Coronary artery (tissue), 2 donors: ENCODE results near the gene OBSCN.
A peak's percentile ranks its signal among the peaks of the same experiment; 100 is the strongest.

Experiments used
- DNase-seq: peaks from one replicate; pipeline ENCODE4 v3.0.0-alpha.2; 2017; ENCODE audit warnings: low spot score
- H3K27ac ChIP-seq, 2 donors: fragments of 200-600 bp; sonication (generic); one replicate each; pipeline ENCODE4 v1.5.1; 2016 to 2019
- H3K4me3 ChIP-seq: fragments of 200-600 bp; sonication (generic); 2 replicates; pipeline ENCODE4 v1.5.1; 2016; ENCODE audit warnings: mild to moderate bottlenecking, moderate library complexity
- TF ChIP-seq, protein P1 (sequence below): fragments of 200-600 bp; sonication (generic); IDR thresholded peaks from one replicate; pipeline ENCODE4 v1.5.1; 2019; ENCODE audit warnings: antibody characterized with exemption

The OBSCN gene

DNA sequence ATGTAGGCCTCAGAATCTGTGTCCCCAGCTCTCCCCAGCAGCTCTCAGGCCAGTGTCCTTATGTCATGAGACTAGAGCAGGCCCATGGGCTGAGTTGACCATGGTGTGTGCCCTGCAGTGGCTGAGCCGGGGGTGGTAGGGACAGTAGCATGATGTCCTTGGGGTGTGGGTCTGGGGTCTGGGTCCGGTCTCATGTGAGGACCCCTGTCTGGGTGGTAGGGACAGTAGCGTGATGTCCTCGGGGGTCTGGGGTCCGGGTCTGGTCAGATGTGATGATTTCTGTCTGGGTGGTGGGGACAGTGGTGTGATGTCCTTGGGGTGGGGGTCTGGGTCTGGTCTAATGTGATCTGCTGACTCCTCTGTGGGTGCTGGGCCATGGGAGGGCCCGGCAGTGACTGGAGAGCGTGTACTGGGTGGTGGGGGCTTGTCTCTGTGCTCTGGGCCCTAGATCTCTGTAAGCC lies 64.5 kb downstream of the OBSCN start:
- DNase-seq: peak; percentile 55
- Histone ChIP-seq H3K4me3 (no peak overlapping the region), H3K27ac (no peak overlapping the region)

DNA sequence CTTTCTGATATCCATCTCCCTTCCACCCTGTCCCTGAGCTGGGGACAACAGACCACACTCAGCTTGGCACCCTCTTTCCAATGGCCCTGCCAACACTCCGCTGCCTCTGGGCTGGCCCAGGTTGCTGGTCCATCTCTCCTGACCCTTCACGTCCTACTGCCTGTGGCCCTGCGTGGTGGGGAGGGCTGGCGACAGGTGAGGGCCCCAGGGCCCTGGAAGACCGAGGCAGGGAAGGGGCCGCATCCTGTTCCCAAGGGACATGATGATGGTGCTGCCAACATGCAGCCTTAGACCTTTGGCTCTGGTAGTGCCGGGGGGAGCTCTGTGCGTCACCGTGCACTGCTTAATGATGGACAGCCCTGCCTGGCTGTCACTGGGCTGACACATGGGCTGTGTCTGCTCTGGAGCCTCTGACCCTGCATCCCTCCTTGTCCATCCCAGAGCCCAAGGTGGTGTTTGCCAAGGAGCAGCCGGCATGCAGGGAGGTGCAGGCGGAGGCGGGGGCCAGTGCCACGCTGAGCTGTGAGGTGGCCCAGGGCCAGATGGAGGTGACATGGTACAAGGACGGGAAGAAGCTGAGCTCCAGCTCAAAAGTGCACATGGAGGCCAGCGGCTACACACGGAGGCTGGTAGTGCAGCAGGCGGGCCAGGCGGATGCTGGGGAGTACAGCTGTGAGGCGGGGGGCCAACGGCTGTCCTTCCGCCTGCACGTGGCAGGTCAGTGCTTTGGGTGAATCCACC lies 65.2 kb downstream of the OBSCN start:
- H3K27ac ChIP-seq: no peak overlapping the region
- H3K4me3 ChIP-seq: no peak overlapping the region
- TF ChIP-seq, protein P1, sequence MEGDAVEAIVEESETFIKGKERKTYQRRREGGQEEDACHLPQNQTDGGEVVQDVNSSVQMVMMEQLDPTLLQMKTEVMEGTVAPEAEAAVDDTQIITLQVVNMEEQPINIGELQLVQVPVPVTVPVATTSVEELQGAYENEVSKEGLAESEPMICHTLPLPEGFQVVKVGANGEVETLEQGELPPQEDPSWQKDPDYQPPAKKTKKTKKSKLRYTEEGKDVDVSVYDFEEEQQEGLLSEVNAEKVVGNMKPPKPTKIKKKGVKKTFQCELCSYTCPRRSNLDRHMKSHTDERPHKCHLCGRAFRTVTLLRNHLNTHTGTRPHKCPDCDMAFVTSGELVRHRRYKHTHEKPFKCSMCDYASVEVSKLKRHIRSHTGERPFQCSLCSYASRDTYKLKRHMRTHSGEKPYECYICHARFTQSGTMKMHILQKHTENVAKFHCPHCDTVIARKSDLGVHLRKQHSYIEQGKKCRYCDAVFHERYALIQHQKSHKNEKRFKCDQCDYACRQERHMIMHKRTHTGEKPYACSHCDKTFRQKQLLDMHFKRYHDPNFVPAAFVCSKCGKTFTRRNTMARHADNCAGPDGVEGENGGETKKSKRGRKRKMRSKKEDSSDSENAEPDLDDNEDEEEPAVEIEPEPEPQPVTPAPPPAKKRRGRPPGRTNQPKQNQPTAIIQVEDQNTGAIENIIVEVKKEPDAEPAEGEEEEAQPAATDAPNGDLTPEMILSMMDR: no peak
- peak; percentile 64 for DNase-seq

More for the DNA sequence above, 64.5 kb downstream of the OBSCN start:
- TF ChIP-seq, protein P1: no peak

DNA sequence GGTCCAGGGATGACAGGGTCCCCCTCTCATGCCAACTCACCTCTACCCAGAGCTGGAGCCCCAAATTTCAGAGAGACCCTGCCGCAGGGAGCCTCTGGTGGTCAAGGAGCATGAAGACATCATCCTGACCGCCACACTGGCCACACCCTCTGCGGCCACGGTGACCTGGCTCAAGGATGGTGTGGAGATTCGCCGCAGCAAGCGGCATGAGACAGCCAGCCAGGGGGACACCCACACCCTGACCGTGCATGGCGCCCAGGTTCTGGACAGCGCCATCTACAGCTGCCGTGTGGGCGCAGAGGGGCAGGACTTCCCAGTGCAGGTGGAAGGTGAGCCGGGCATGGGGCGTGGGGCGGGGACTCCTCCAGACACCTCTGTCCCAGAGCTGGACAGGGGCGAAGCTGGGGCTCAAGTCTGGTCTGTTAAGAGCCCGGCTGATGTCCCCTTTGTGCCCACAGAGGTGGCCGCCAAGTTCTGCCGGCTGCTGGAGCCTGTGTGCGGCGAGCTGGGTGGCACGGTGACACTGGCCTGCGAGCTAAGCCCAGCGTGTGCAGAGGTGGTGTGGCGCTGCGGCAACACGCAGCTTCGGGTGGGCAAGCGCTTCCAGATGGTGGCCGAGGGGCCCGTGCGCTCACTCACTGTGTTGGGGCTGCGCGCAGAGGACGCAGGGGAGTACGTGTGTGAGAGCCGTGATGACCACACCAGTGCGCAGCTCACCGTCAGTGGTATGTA lies 66.0 kb downstream of the OBSCN start:
- H3K27ac ChIP-seq: no peak overlapping the region
- peak; percentile 68 for DNase-seq
- TF ChIP-seq, protein P1: no peak
- no peak overlapping the region for H3K4me3 ChIP-seq

DNA sequence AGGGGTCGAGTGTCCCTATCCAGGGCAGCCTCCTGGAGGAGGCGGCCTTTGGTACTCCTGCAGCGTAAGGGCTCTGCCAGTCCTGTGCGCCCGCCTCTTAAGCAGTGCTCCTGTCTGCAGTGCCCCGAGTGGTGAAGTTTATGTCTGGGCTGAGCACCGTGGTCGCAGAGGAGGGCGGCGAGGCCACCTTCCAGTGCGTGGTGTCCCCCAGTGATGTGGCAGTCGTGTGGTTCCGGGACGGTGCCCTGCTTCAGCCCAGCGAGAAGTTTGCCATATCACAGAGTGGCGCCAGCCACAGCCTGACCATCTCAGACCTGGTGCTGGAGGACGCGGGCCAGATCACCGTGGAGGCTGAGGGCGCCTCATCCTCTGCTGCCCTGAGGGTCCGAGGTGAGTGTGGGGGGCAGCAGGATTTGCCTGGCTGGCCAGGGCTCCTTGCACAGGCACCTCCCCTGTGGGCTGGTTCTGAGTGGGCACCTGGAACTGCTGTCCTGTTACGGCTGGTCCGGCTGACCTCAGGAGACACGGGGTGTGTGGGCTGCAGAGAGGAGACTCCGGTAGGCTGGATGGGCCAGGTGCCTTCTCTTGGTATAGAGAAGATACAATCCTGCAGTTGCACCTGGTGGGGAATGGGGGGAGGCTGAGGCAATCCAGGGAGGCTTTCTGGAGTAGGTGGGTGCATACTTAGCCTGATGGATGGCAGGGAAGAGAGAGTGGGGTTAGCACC lies 66.8 kb downstream of the OBSCN start:
- Histone ChIP-seq H3K27ac (no peak overlapping the region), H3K4me3 (peak overlapping the region; percentile 91)
- TF ChIP-seq, protein P1: no peak
- DNase-seq: peak; percentile 55

DNA sequence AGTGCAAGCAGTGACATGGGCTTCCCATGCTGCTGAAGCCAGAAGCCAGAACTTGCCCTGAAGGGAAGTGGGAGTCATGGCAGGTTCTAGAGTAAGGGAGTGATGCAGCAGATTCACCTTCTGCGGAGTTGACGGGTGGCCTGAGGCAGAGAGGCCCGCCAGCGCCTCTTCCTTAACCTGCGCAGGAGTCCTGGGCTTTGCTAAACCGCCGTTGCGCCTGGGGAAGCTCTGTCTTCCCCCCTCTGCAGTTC lies 67.3 kb downstream of the OBSCN start:
- TF ChIP-seq, protein P1: no peak
- H3K4me3 ChIP-seq: peak overlapping the region; percentile 91
- no peak for DNase-seq
- H3K27ac ChIP-seq: peak overlapping the region in 1 of 2 donors; percentile 77

DNA sequence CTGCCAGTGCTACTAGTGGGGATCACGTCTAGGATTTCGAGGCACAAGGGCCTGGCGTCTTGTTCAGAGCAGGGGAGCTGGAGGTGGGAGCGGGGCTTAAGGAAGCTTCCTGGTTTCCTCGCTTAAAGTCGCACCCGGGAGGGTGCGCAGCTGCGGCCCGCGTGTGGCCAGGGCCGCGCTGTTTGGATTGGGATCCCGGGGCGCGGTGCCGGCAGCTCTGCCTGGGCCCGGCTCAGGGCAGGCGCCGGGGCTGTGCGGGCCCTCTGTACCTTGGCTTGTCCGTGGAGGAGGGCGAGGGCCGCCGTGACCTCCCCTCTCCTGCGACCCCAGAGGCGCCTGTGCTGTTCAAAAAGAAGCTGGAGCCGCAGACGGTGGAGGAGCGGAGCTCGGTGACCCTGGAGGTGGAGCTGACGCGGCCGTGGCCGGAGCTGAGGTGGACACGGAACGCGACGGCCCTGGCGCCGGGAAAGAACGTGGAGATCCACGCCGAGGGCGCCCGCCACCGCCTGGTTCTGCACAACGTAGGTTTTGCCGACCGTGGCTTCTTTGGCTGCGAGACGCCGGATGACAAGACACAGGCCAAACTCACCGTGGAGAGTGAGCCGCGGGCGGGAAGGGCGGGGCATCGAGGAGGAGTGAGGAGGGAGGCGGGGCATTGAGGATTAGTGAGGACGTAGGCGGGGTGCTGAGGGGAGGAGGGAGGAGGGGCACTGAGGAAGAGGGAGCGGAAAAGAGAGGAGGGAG lies 67.8 kb downstream of the OBSCN start:
- DNase-seq: peak; percentile 88
- peak overlapping the region; percentile 15 to 77 for H3K27ac ChIP-seq

More for the DNA sequence above, 67.8 kb downstream of the OBSCN start:
- H3K4me3 ChIP-seq: peak overlapping the region; percentile 91
- TF ChIP-seq, protein P1: no peak
